Astrocyte (in vitro differentiated cells and primary cell): ENCODE data around the gene ZCRB1. TPM values are rescaled to one million over a fixed set of nuclear protein-coding genes. Genes with fewer than 3 reads are reported as not detected.

Source experiments
- DNase-seq: peaks from one replicate; pipeline ENCODE4 v3.0.0-alpha.2; 2010; ENCODE audit warnings: low read depth
- FAIRE-seq: peaks from 2 replicates; lab custom pipeline; 2011; peaks lifted over from hg19 to GRCh38; lab: Jason Lieb, UNC
- H2AFZ ChIP-seq: 2 replicates; pipeline ENCODE4 v1.6.0; 2012; ENCODE audit warnings: low read depth, low read length, inconsistent platforms
- H3K27ac ChIP-seq: 2 replicates; pipeline ENCODE4 v1.5.1; 2011; ENCODE audit warnings: low read depth, low read length, inconsistent platforms
- H3K27me3 ChIP-seq: 2 replicates; pipeline ENCODE4 v1.6.0; 2011; ENCODE audit warnings: low read length, inconsistent platforms; ENCODE audit not compliant: insufficient read depth
- H3K36me3 ChIP-seq: 2 replicates; pipeline ENCODE4 v1.5.1; 2011; ENCODE audit warnings: low read length, inconsistent platforms; ENCODE audit not compliant: insufficient read depth
- H3K4me1 ChIP-seq: 2 replicates; pipeline ENCODE4 v1.5.1; 2011; ENCODE audit warnings: low read length, inconsistent platforms; ENCODE audit not compliant: insufficient read depth
- H3K4me2 ChIP-seq: 2 replicates; pipeline ENCODE4 v1.6.0; 2012; ENCODE audit warnings: low read length, inconsistent platforms
- H3K4me3 ChIP-seq: 2 replicates; pipeline ENCODE4 v1.5.1; 2011; ENCODE audit warnings: low read depth, mild to moderate bottlenecking, low read length, inconsistent platforms; ENCODE audit not compliant: insufficient read depth
- H3K79me2 ChIP-seq: 2 replicates; pipeline ENCODE4 v1.6.0; 2012; ENCODE audit warnings: mild to moderate bottlenecking, low read length, inconsistent platforms; ENCODE audit not compliant: insufficient read depth
- H3K9ac ChIP-seq: 2 replicates; pipeline ENCODE4 v1.6.0; 2012; ENCODE audit warnings: mild to moderate bottlenecking, low read length, inconsistent platforms
- H3K9me3 ChIP-seq: 2 replicates; pipeline ENCODE4 v1.5.1; 2012; ENCODE audit warnings: low read depth, mild to moderate bottlenecking, low read length, inconsistent platforms; ENCODE audit not compliant: insufficient read depth
- H4K20me1 ChIP-seq: 2 replicates; pipeline ENCODE4 v1.6.0; 2012; ENCODE audit warnings: low read length, inconsistent platforms; ENCODE audit not compliant: insufficient read depth
- H3K27ac Mint-ChIP-seq: one replicate; pipeline ENCODE4 v1.8.0; 2021; ENCODE audit warnings: mild to moderate bottlenecking, mixed read lengths; ENCODE audit not compliant: unreplicated experiment
- H3K27me3 Mint-ChIP-seq: one replicate; pipeline ENCODE4 v1.8.0; 2021; ENCODE audit warnings: low read depth, mixed read lengths; ENCODE audit not compliant: unreplicated experiment
- H3K36me3 Mint-ChIP-seq: one replicate; pipeline ENCODE4 v1.8.0; 2021; ENCODE audit warnings: low read depth, mixed read lengths; ENCODE audit not compliant: unreplicated experiment
- H3K4me1 Mint-ChIP-seq: one replicate; pipeline ENCODE4 v1.8.0; 2021; ENCODE audit warnings: low read depth, mixed read lengths; ENCODE audit not compliant: unreplicated experiment
- H3K4me3 Mint-ChIP-seq: one replicate; pipeline ENCODE4 v1.8.0; 2021; ENCODE audit warnings: mild to moderate bottlenecking, moderate library complexity, mixed read lengths; ENCODE audit not compliant: unreplicated experiment
- H3K9me3 Mint-ChIP-seq: one replicate; pipeline ENCODE4 v1.8.0; 2021; ENCODE audit warnings: mild to moderate bottlenecking, mixed read lengths; ENCODE audit not compliant: unreplicated experiment
- CTCF ChIP-seq: IDR thresholded peaks from 2 replicates; pipeline ENCODE4 v1.5.1; 2011; ENCODE audit warnings: low read depth, mild to moderate bottlenecking, inconsistent platforms, low read length, moderate library complexity; ENCODE audit not compliant: insufficient read depth
- EZH2 ChIP-seq: IDR thresholded peaks from 2 replicates; pipeline ENCODE4 v1.6.1; 2012; ENCODE audit warnings: mild to moderate bottlenecking, low read length, inconsistent platforms; ENCODE audit not compliant: insufficient read depth
- total RNA-seq: library from RNA; stranded (reverse); gene quantifications from 2 replicates; pipeline ENCODE4 v1.2.1, GENCODE V29; 2021

The ZCRB1 gene
- total RNA-seq, 1 donor from 2014 or later: 45.8 TPM

- H2AFZ ChIP-seq: no peak overlapping the region
- H3K9me3 ChIP-seq: no peaks in the 10 kb centered on the region
- Mint-ChIP-seq H3K27me3 (peaks cover 5% of the 10 kb centered on the region), H3K27ac (no peak overlapping the region), H3K4me3 (no peak overlapping the region), H3K4me1 (no peaks in the 10 kb centered on the region), H3K9me3 (peaks cover 4% of the 10 kb centered on the region), H3K36me3 (no peaks in the 10 kb centered on the region)
- no peaks in the 10 kb centered on the region for H4K20me1 ChIP-seq
- no peak for FAIRE-seq
- TF ChIP-seq EZH2: no peak
- TF ChIP-seq CTCF: no peak
- no peaks in the 10 kb centered on the region for H3K79me2 ChIP-seq
- no peak overlapping the region for H3K9ac ChIP-seq
- H3K4me3 ChIP-seq: no peak overlapping the region
- no peaks in the 10 kb centered on the region for H3K27me3 ChIP-seq
- no peaks in the 10 kb centered on the region for H3K4me1 ChIP-seq
- H3K4me2 ChIP-seq: no peak overlapping the region
- no peak overlapping the region for H3K27ac ChIP-seq
- no peak for DNase-seq
- H3K36me3 ChIP-seq: no peaks in the 10 kb centered on the region
These were observed 52.2 kb downstream of the ZCRB1 start for GRCh38 chr12:42273706-42274105.

GRCh38 chr12:42270596-42270995 lies 55.3 kb downstream of the ZCRB1 start:
- H3K27me3 ChIP-seq: no peaks in the 10 kb centered on the region
- Mint-ChIP-seq H3K4me1 (no peaks in the 10 kb centered on the region), H3K9me3 (peaks cover 3% of the 10 kb centered on the region), H3K27ac (no peak overlapping the region), H3K27me3 (peaks cover 2% of the 10 kb centered on the region), H3K36me3 (no peaks in the 10 kb centered on the region), H3K4me3 (no peak overlapping the region)
- no peaks in the 10 kb centered on the region for H3K9me3 ChIP-seq
- H4K20me1 ChIP-seq: no peaks in the 10 kb centered on the region
- no peak overlapping the region for H3K4me2 ChIP-seq
- TF ChIP-seq EZH2 (no peak), CTCF (no peak)
- DNase-seq (no peak), FAIRE-seq (no peak)
- H3K27ac ChIP-seq: no peak overlapping the region
- no peaks in the 10 kb centered on the region for H3K4me1 ChIP-seq
- no peak overlapping the region for H3K9ac ChIP-seq
- no peaks in the 10 kb centered on the region for H3K36me3 ChIP-seq
- H3K4me3 ChIP-seq: no peak overlapping the region
- no peak overlapping the region for H2AFZ ChIP-seq
- no peaks in the 10 kb centered on the region for H3K79me2 ChIP-seq

- no peak for FAIRE-seq
- H3K4me1 ChIP-seq: no peaks in the 10 kb centered on the region
- Mint-ChIP-seq H3K9me3 (no peaks in the 10 kb centered on the region), H3K27me3 (peaks cover 2% of the 10 kb centered on the region), H3K36me3 (no peaks in the 10 kb centered on the region), H3K27ac (no peak overlapping the region), H3K4me3 (no peak overlapping the region), H3K4me1 (no peaks in the 10 kb centered on the region)
- no peak overlapping the region for H3K27ac ChIP-seq
- no peak overlapping the region for H3K9ac ChIP-seq
- no peak for TF ChIP-seq EZH2
- TF ChIP-seq CTCF: no peak
- H4K20me1 ChIP-seq: no peaks in the 10 kb centered on the region
- no peaks in the 10 kb centered on the region for H3K36me3 ChIP-seq
- DNase-seq: no peak
- no peak overlapping the region for H3K4me2 ChIP-seq
- no peak overlapping the region for H3K4me3 ChIP-seq
- no peaks in the 10 kb centered on the region for H3K27me3 ChIP-seq
- no peaks in the 10 kb centered on the region for H3K79me2 ChIP-seq
- no peaks in the 10 kb centered on the region for H3K9me3 ChIP-seq
- H2AFZ ChIP-seq: no peak overlapping the region
These were observed 58.3 kb downstream of the ZCRB1 start for GRCh38 chr12:42267413-42268190.
